Naive thymus-derived CD4-positive, alpha-beta T cell (primary cell): Measurements from ENCODE around the gene ATG4D. TPM values are rescaled to one million over a fixed set of nuclear protein-coding genes. Genes with fewer than 3 reads are reported as not detected.

Experiments
- ATAC-seq: fragments of 150-1000 bp; cut with Tn5 transposase; 2 replicates; pipeline ENCODE4 v1.10.0; 2021; ENCODE audit warnings: mild to moderate bottlenecking, moderate library complexity
- CTCF ChIA-PET: fragments of 350-600 bp; sonication (Branson Sonifier 250); formaldehyde crosslinking; loops from one replicate; lab custom pipeline; 2021; ENCODE audit warnings: antibody characterized with exemption; lab: Charles Lee
- POLR2A ChIA-PET: fragments of 350-600 bp; sonication (Branson Sonifier 250); formaldehyde crosslinking; loops from one replicate; lab custom pipeline; 2021; ENCODE audit warnings: antibody characterized with exemption, inconsistent platforms; lab: Charles Lee
- DNase-seq, 9 donors: peaks; one replicate each; pipeline versions ENCODE4 v3.0.0 to v3.0.0-alpha.2; 2020 to 2022; ENCODE audit warnings: mixed read lengths in 1 of 9
- H3K27ac ChIP-seq: one replicate; pipeline ENCODE4 v1.7.0; 2013; ENCODE audit warnings: mild to moderate bottlenecking, low read depth, low read length, moderate library complexity
- H3K27me3 ChIP-seq, 2 donors: one replicate each; pipeline ENCODE4 v1.7.0; 2013; ENCODE audit warnings: low read length in 2 of 2, mild to moderate bottlenecking in 2 of 2, moderate library complexity in 2 of 2; ENCODE audit not compliant: control insufficient read depth in 2 of 2, insufficient read depth in 2 of 2
- H3K36me3 ChIP-seq, 3 experiments: 1 replicate in 2 of 3; 2 replicates in 1 of 3; pipeline ENCODE4 v1.7.0; 2013; ENCODE audit warnings: low read length in 3 of 3, mild to moderate bottlenecking in 3 of 3, moderate library complexity in 1 of 3; ENCODE audit not compliant: insufficient read depth in 3 of 3, control insufficient read depth in 2 of 3
- H3K4me1 ChIP-seq, 2 donors: one replicate each; pipeline ENCODE4 v1.7.0; 2013; ENCODE audit warnings: low read length in 2 of 2, mild to moderate bottlenecking in 2 of 2, moderate library complexity in 1 of 2; ENCODE audit not compliant: control insufficient read depth in 2 of 2, insufficient read depth in 2 of 2
- H3K4me3 ChIP-seq: 2 replicates; pipeline ENCODE4 v1.7.0; 2013; ENCODE audit warnings: mild to moderate bottlenecking, low read length
- H3K9me3 ChIP-seq, 3 experiments: 1 replicate in 2 of 3; 2 replicates in 1 of 3; pipeline ENCODE4 v1.7.0; 2013; ENCODE audit warnings: low read length in 3 of 3; ENCODE audit not compliant: control insufficient read depth in 2 of 3
- H3K27ac Mint-ChIP-seq, 9 donors: one replicate each; pipeline ENCODE4 v1.8.0; 2020 to 2022; ENCODE audit warnings: mixed read lengths in 9 of 9, mild to moderate bottlenecking in 8 of 9, moderate library complexity in 5 of 9, inconsistent platforms in 2 of 9
- H3K27me3 Mint-ChIP-seq, 5 donors: one replicate each; pipeline ENCODE4 v1.8.0; 2021 to 2022; ENCODE audit warnings: mixed read lengths in 5 of 5, mild to moderate bottlenecking in 1 of 5
- H3K36me3 Mint-ChIP-seq, 5 donors: one replicate each; pipeline ENCODE4 v1.8.0; 2020 to 2022; ENCODE audit warnings: mixed read lengths in 5 of 5, mild to moderate bottlenecking in 3 of 5, inconsistent platforms in 1 of 5
- H3K4me1 Mint-ChIP-seq, 7 donors: one replicate each; pipeline ENCODE4 v1.8.0; 2020 to 2022; ENCODE audit warnings: mixed read lengths in 7 of 7, mild to moderate bottlenecking in 3 of 7, inconsistent platforms in 1 of 7
- H3K4me3 Mint-ChIP-seq, 10 donors: one replicate each; pipeline ENCODE4 v1.8.0; 2020 to 2022; ENCODE audit warnings: mild to moderate bottlenecking in 10 of 10, mixed read lengths in 10 of 10, moderate library complexity in 6 of 10, inconsistent platforms in 2 of 10
- H3K9me3 Mint-ChIP-seq, 11 donors: one replicate each; pipeline ENCODE4 v1.8.0; 2020 to 2022; ENCODE audit warnings: mixed read lengths in 11 of 11, mild to moderate bottlenecking in 4 of 11, inconsistent platforms in 1 of 11, moderate library complexity in 1 of 11
- intact Hi-C, 2 donors: fragments of 100-400 bp; cut with micrococcal nuclease; formaldehyde crosslinking; loops; one replicate each; pipeline ENCODE4 v1.15.1; 2023
- polyA plus RNA-seq, 2 donors: library from polyadenylated mRNA; unstranded; fragments of 300-500 nt; fragmentation: Illumina TruSeq; gene quantifications; one replicate each; pipeline ENCODE4 v1.2.3, GENCODE V29; 2021
- total RNA-seq, 6 experiments: library from RNA in 5 of 6; stranded (reverse) in 5 of 6; gene quantifications; 1 replicate in 5 of 6; 2 replicates in 1 of 6; pipeline ENCODE4 v1.2.3 and lab custom pipeline; 2021 to 2026

The ATG4D gene
- total RNA-seq (10 to 100 TPM; 41.7 to 70.3 (median 56.7) TPM), polyA plus RNA-seq (10 to 100 TPM; 12.9 to 21.8 TPM), total RNA-seq (lab: John Stamatoyannopoulos, UW) (36.2 reads per million, percentile 64 among the genes with 10 or more reads in this experiment)

DNA sequence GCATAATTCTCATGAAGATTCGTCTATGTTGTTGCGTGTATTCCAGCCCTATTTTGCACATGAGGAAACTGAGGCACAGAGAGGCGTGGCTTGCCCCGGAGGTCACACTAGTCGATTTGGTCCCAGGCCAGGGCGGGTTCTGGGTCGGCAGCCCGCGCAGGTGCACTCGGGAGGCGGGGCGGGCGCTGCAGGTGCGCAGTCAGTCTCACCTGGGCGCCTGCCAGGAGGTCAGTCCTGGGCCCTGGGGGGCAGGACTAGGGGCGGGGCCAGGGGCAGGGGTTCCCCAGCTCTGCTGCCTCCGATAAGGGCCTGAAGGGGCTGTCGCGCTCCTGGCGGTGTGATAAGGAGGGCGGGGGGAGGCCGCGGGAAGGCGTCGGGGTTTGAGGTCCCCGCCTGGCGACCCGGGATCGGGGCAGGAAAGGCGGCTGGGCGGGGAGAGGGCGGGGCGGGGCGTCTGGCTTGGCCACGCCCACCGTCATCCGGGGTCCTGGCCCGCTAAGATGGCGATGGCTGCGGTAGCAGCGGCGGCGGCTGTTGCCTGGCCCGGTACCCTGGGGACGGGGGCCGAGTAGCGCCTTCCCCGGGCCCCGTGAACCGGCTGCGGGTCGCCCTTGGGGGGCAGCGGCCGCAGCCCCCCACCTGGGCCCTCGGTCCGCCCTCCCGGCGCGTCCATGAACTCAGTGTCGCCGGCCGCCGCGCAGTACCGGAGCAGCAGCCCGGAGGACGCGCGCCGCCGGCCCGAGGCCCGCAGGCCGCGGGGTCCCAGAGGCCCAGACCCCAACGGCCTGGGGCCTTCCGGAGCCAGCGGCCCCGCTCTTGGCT, at the start of gene ATG4D:
Gene ATG4D, plus strand, starts transcription at position 485 of the 822 bp plus-strand sequence. Its CDS starts 187 bp downstream, at position 672.
- Mint-ChIP-seq H3K4me1 (peaks cover 8 to 27% (median 16%) of the 10 kb centered on the region in 7 donors), H3K4me3 (peak within 1 kb of the TSS; percentile 83 to 93 (median 88))
- POLR2A ChIA-PET, result interaction anchor here (0.9 to 9.3 kb wide), 8 partner anchors 9 to 60 kb away, joined by 3 to 126 read pairs (median 4); partner anchors contain the start of genes CDKN2D and KRI1

DNA sequence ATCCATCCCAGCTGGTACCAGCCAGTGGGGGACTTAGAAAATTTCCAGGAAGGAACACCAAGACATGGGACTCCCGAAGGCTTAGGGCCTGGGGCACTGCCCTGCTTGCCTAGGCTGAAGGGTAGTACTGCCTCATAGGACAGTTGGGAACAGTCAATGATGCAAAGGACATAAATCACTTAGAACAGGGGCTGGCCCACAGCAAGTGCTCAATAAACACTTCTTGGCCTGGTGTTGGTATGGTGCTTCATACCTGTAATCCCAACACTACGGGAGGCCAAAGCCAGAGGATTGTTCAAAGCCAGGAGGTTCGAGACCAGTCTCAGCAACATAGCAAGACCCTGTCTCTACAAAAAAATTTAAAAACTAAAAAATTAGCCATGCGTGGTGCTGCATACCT, 46.3 kb upstream of the ATG4D start:
- Mint-ChIP-seq H3K4me3 (peak overlapping the region in 1 of 10 donors; percentile 45), H3K27me3 (no peaks in the 10 kb centered on the region), H3K9me3 (no peaks in the 10 kb centered on the region), H3K27ac (peak overlapping the region in 3 of 9 donors; percentile 22 to 66 (median 62)), H3K4me1 (peaks cover 22 to 35% (median 27%) of the 10 kb centered on the region in 7 donors), H3K36me3 (peaks cover 0 to 25% (median 0%) of the 10 kb centered on the region in 5 donors)
- DNase-seq (no peak), ATAC-seq (no peak)
- POLR2A ChIA-PET, result no interaction called here
- Histone ChIP-seq H3K4me3 (no peak overlapping the region), H3K36me3 (peaks cover 0 to 32% (median 0%) of the 10 kb centered on the region in 3 experiments), H3K4me1 (peaks cover 5 to 8% of the 10 kb centered on the region in 2 donors), H3K9me3 (no peaks in the 10 kb centered on the region), H3K27me3 (no peaks in the 10 kb centered on the region), H3K27ac (no peak overlapping the region)
- CTCF ChIA-PET, result interaction anchor here (0.6 to 1.6 kb wide), 3 partner anchors 14 to 149 kb away, joined by 3 to 4 read pairs (median 4); no protein-coding TSS in a partner anchor
- intact Hi-C loops, result no loop called here

More for the DNA sequence above, at the start of gene ATG4D:
- CTCF ChIA-PET, result interaction anchor here (1.1 to 1.2 kb wide), 2 partner anchors 26 to 37 kb away, joined by 5 read pairs; no protein-coding TSS in a partner anchor
- peaks cover 0 to 4% (median 0%) of the 10 kb centered on the region in 5 donors for H3K36me3 Mint-ChIP-seq
- peak; percentile 93 for ATAC-seq
- H3K27me3 Mint-ChIP-seq, result peaks cover 4 to 28% (median 5%) of the 10 kb centered on the region in 5 donors
- H3K4me1 ChIP-seq, result peaks cover 13 to 19% of the 10 kb centered on the region in 2 donors
- H3K27me3 ChIP-seq, result no peaks in the 10 kb centered on the region
- DNase-seq, result peak; percentile 77 to 90 (median 84)
- H3K9me3 ChIP-seq, result no peaks in the 10 kb centered on the region
- no peaks in the 10 kb centered on the region for H3K9me3 Mint-ChIP-seq
- peak within 1 kb of the TSS; percentile 72 to 91 (median 87) for H3K27ac Mint-ChIP-seq
- intact Hi-C loops, result loop anchor here (1.0 to 5.0 kb wide), 6 partner anchors 11 to 419 kb away; partner anchors contain the start of genes CDC37 (in 1 of the 2), KRI1 (in 1 of the 2) and SMARCA4 (in 1 of the 2)
- peak within 1 kb of the TSS; percentile 83 for H3K4me3 ChIP-seq
- peaks cover 0 to 22% (median 0%) of the 10 kb centered on the region in 3 experiments for H3K36me3 ChIP-seq
- peak within 1 kb of the TSS; percentile 96 for H3K27ac ChIP-seq

DNA sequence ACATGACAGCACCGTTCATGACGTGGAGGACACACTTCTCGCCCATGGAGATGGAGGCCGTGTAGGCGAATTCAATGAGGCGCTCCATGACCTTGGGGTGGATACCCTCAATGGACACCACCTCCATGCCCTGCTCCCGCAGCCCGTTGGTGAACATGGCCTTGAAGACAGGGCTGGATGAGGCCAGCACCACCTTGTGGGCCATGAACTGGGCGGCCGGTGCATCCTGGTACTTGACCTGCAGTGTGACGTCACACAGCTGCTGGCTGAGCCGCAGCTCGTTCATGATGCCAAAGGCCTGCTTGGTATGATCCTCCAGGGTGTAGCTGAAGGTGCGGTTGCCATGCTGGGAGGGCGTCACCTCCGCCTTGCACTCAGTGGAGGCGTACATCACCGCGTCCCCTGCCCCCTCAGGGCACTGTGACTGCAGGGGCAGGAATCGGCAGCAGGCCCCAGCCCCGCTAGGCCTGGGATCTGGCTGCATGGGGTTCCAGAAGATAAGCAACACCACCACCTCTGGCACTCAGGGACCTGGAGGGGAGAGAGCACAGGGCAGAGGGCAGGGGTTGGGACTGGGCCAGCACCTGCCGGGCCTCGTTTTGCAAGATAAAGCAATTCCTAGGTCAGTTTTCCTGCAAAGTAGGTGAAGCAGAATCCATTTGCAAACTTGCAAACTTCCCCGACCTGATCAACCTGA, 44.0 kb upstream of the ATG4D start:
- intact Hi-C loops, result loop anchor here in 1 of 2 donors (5.0 kb wide), 1 partner anchor 198 kb away; no protein-coding TSS in a partner anchor
- POLR2A ChIA-PET, result interaction anchor here (1.1 kb wide), 1 partner anchor 153 kb away, joined by 4 read pairs; no protein-coding TSS in a partner anchor
- no peak for ATAC-seq

DNA sequence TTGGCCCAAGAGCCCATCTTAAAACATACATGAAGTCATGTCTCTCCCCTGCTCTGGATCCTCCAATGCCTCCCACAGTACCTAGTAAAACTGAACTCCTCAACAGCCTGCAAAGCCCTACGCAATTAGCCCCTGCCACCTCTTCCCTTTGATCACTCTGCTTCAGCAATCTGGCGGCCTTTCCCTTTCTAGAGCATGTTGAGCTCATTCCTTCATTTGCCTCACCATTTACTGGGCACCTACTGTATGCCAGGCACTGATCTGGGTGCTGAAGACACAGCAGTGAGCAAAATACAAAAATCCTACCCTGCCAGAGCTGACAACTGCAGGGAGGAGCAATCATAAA, 43.5 kb upstream of the ATG4D start:
- H3K27ac Mint-ChIP-seq, result peak overlapping the region in 8 of 9 donors; percentile 29 to 81 (median 66)
- H3K4me3 Mint-ChIP-seq, result peak overlapping the region; percentile 8 to 93 (median 70)
- peaks cover 0 to 24% (median 0%) of the 10 kb centered on the region in 5 donors for H3K36me3 Mint-ChIP-seq
- no peaks in the 10 kb centered on the region for H3K9me3 ChIP-seq
- DNase-seq (no peak), ATAC-seq (no peak)
- H3K4me1 ChIP-seq, result peaks cover 5 to 8% of the 10 kb centered on the region in 2 donors
- H3K4me1 Mint-ChIP-seq, result peaks cover 23 to 36% (median 31%) of the 10 kb centered on the region in 7 donors
- H3K27me3 Mint-ChIP-seq, result peaks cover 0 to 3% (median 0%) of the 10 kb centered on the region in 5 donors
- ChIA-PET CTCF (interaction anchor here (0.6 to 0.9 kb wide), 3 partner anchors 8 to 76 kb away, joined by 3 to 5 read pairs (median 3); no protein-coding TSS in a partner anchor), POLR2A (interaction anchor here (1.1 kb wide), 1 partner anchor 153 kb away, joined by 4 read pairs; no protein-coding TSS in a partner anchor)
- H3K9me3 Mint-ChIP-seq, result peaks cover 0 to 1% (median 0%) of the 10 kb centered on the region in 11 donors
- intact Hi-C loops, result loop anchor here in 1 of 2 donors (5.0 kb wide), 1 partner anchor 197 kb away; no protein-coding TSS in a partner anchor
- no peaks in the 10 kb centered on the region for H3K27me3 ChIP-seq
- no peak overlapping the region for H3K4me3 ChIP-seq
- no peak overlapping the region for H3K27ac ChIP-seq
- H3K36me3 ChIP-seq, result peaks cover 0 to 28% (median 0%) of the 10 kb centered on the region in 3 experiments

More for the DNA sequence above, 44.0 kb upstream of the ATG4D start:
- no peaks in the 10 kb centered on the region for H3K9me3 ChIP-seq
- H3K27ac ChIP-seq, result no peak overlapping the region
- DNase-seq, result no peak
- H3K9me3 Mint-ChIP-seq, result peaks cover 0 to 1% (median 0%) of the 10 kb centered on the region in 11 donors
- H3K36me3 Mint-ChIP-seq, result peaks cover 0 to 24% (median 0%) of the 10 kb centered on the region in 5 donors
- H3K4me3 Mint-ChIP-seq, result peak overlapping the region in 6 of 10 donors; percentile 66 to 93 (median 74)
- H3K27me3 Mint-ChIP-seq, result peaks cover 0 to 3% (median 0%) of the 10 kb centered on the region in 5 donors
- peaks cover 0 to 32% (median 0%) of the 10 kb centered on the region in 3 experiments for H3K36me3 ChIP-seq
- CTCF ChIA-PET, result interaction anchor here (0.6 to 0.9 kb wide), 2 partner anchors 8 to 14 kb away, joined by 3 read pairs; no protein-coding TSS in a partner anchor
- H3K4me3 ChIP-seq, result no peak overlapping the region
- peaks cover 5 to 8% of the 10 kb centered on the region in 2 donors for H3K4me1 ChIP-seq
- no peaks in the 10 kb centered on the region for H3K27me3 ChIP-seq
- peak overlapping the region in 5 of 9 donors; percentile 12 to 76 (median 52) for H3K27ac Mint-ChIP-seq
- peaks cover 22 to 36% (median 31%) of the 10 kb centered on the region in 7 donors for H3K4me1 Mint-ChIP-seq

DNA sequence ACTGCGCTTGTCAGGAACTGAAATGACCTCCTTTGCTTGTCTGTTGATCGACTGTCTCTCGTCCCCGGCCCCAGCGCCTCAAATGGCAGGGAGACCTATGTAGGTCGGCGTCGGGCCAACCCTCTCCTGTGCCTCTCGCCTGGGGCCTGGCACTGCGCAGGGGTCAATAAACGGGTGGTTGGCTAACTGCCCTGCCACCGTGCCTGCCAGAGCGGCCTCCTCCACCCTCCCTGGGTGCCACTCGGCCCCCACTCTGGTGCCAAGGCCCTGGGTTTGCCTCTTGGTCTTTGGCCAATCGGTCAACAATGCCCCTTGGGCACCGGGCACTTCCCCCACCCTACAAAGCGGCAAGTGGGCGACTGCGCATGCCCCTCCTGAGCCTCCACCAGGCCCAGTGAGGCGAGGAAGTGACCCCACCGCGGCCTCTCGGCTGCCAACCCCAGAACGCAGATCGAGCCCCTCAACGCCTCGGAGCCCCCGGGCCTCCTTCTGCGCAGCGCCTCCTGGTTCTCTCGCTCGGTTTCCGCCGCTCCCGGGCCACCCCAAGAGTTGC, 41.7 kb upstream of the ATG4D start:
- H3K4me1 Mint-ChIP-seq, result peaks cover 25 to 42% (median 40%) of the 10 kb centered on the region in 7 donors
- peaks cover 0 to 3% (median 0%) of the 10 kb centered on the region in 5 donors for H3K27me3 Mint-ChIP-seq
- H3K27ac ChIP-seq, result peak overlapping the region; percentile 83
- ATAC-seq (peak; percentile 24), DNase-seq (peak in 1 of 9 donors; percentile 68)
- peak overlapping the region; percentile 72 to 96 (median 86) for H3K4me3 Mint-ChIP-seq
- H3K36me3 ChIP-seq, result peaks cover 0 to 21% (median 0%) of the 10 kb centered on the region in 3 experiments
- peak overlapping the region in 8 of 9 donors; percentile 69 to 91 (median 78) for H3K27ac Mint-ChIP-seq
- no peaks in the 10 kb centered on the region for H3K27me3 ChIP-seq
- peaks cover 5 to 8% of the 10 kb centered on the region in 2 donors for H3K4me1 ChIP-seq
- H3K4me3 ChIP-seq, result peak overlapping the region; percentile 88
- ChIA-PET POLR2A (no interaction called here), CTCF (no interaction called here)
- peaks cover 0 to 24% (median 0%) of the 10 kb centered on the region in 5 donors for H3K36me3 Mint-ChIP-seq
- intact Hi-C loops, result loop anchor here (1.0 to 5.0 kb wide), 5 partner anchors 67 to 195 kb away; partner anchors contain the start of gene ILF3 (in 1 of the 2)
- H3K9me3 ChIP-seq, result no peaks in the 10 kb centered on the region
- peaks cover 0 to 1% (median 0%) of the 10 kb centered on the region in 11 donors for H3K9me3 Mint-ChIP-seq
